ENCODE results near the gene CIC.

Gene CIC

GRCh38 chr19:42244347-42245220, 24.5 kb upstream of the CIC start:
- peak; percentile 84 to 86 for DNase-seq

GRCh38 chr19:42245231-42245630, 23.8 kb upstream of the CIC start:
- DNase-seq: no peak

DNA sequence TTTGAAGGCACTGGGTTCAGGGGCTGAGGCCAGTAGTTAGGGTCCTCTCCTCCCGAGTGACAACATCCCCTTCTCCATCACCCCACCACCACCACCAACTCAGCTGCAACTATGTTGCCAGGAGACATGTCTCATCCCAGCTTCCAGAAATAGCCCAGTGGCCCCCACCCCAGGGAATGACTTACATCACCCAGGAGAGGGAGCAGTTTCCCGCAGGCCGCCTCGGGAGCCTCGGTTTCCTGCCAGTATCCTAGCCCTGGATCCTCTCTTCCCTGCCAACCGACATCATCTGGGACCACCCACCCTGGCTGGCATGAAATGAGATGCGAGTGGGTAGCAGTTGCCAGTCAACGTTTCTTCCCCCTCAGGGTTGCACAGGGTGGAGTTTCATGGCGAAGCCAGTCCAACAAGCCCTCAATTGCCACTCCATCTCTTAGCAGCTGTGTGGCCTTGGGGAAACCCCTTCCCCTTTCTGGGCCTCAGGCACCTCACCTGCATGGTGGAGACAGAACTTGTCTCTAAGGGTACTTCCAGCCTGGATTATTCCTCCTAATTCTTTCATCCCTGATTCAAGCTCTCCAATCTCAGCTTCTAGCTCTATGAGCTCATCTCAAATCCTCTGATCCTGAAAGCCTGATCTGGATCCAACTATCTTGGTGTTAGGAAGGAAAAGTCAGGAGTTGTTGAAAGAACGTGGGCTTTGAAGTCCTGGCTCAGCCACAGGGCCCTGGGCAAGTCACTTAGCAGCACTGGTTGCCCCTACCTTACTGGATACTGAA, 22.7 kb upstream of the CIC start:
- DNase-seq: no peak

DNA sequence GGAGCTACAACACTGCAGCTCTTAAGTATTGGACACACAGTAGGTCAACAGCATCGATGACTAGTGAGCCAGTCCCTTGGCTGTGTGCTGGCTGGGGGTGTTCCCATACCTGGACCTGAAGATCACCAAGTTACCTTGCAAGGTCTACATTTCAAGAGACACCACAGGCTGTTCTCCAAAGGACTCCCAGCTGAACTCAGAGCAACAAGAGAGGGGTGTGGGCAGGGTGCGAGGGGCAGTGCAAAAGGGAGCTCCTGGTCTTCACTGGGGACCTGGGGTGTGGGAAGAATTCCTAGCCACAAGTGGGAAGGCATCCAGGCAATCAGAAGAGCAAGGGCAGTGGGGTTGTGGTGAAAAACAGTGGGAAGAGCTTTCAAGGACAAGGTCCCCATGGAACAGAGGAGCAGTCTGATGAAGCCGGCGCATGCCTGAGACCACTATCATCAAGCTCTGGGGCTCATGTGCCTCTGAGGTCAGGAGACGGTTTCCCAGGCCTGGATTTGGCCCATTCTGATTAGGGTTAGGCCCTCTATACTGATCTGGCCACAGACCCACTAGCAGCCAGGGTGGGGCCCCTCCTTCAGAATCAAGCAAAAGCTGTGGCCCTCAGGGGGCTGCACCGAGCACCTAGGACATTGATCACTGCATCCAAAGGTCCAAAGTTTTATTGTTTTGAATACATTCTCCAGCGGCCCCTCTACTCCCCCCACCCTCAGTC, 22.0 kb upstream of the CIC start:
- DNase-seq: no peak

GRCh38 chr19:42247640-42248199, 21.3 kb upstream of the CIC start:
- DNase-seq: no peak

DNA sequence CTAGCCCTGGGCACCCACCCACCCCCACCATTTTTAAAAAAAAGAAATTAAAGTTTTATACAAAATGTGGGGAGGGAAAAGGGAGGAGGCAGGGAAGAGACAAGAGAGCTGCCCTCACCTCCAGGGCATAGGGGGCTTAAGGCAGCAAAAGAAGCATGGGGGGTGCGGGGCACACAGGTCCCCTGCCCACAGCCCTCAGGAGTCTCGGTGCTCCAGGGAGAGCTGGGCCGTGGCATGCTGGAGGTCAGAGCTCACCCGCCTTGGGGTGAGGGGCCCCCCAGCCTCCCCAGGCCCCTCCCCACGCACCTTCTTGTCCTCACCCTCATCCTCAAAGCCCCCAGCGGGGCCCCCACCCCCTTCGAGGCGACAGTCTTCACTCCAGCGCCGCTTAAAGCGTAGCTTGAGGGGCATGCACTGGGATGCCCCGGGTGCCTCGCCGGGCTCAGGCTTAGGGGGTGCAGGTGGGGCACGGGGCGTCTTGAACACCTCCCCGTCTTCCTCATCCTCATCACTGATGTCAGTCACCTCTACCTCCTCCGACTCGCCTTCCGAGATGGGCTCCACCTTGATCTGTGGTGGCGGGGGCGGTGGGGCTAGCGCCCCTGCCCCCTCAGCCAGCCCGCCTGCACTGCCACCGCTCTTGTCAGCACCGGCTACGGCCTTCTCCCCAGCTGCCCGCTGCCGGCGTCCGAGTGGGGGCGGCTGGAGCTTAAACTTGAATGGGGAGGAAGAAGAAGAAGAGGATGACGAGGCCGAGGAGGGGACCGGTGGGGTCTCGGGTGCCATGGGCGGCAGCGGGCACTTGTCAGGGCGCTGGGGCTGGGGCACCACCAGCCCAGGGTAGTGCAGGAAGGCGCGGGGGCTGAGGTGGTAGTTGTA, 20.5 kb upstream of the CIC start:
- DNase-seq: no peak

GRCh38 chr19:42249149-42249750, 19.8 kb upstream of the CIC start:
- DNase-seq: no peak

DNA sequence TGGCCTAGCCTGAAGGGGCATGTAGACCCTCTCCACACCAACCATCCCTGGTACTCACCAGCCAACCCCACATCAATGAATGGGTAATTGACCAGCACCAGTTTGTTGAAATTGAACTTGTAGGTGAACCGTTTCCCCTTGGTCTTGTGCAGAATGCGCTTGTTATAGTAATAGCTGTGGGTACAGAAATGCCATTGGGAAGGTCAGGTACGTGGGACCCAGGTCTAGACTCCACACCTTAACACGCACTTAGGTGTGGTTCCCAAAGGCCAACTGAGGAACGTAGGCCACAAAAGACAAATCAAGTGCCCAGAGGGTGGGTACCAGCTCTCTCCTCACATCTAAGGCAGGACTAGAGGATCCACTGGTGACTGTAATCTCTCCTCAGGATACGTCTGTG, 19.3 kb upstream of the CIC start:
- no peak for DNase-seq

DNA sequence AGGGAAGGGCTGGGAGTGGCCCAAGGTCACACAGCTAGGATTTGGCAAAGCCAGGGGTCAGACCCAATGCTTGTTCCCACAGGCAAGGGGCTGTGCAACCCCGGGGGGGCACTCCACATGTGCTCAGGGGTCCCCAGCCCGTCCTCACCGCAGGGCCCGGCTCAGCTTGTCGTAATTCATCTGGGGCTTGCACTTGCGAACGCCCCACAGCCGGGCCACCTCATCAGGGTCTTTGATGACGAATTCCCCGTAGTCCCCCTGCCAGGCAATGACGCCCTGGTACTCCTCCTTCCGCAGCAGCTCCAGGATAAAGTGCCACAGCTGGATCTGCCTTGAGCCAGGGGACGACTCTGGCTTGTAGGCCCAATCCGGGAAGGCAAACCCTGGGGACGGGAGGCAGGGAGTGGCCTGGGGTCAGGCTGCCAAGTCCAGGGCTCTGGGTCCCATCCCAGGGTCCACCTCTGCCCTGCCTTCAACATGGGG, 18.8 kb upstream of the CIC start:
- DNase-seq: no peak

GRCh38 chr19:42250666-42251531, 18.2 kb upstream of the CIC start:
- no peak for DNase-seq

GRCh38 chr19:42251572-42252358, 17.3 kb upstream of the CIC start:
- no peak for DNase-seq

- DNase-seq: no peak
Measured at GRCh38 chr19:42252365-42253244, 16.4 kb upstream of the CIC start.

- peak; percentile 50 to 57 for DNase-seq
Measured at GRCh38 chr19:42253245-42254088, 15.6 kb upstream of the CIC start.

GRCh38 chr19:42254089-42254849, 14.8 kb upstream of the CIC start:
- peak; percentile 64 to 66 for DNase-seq

DNA sequence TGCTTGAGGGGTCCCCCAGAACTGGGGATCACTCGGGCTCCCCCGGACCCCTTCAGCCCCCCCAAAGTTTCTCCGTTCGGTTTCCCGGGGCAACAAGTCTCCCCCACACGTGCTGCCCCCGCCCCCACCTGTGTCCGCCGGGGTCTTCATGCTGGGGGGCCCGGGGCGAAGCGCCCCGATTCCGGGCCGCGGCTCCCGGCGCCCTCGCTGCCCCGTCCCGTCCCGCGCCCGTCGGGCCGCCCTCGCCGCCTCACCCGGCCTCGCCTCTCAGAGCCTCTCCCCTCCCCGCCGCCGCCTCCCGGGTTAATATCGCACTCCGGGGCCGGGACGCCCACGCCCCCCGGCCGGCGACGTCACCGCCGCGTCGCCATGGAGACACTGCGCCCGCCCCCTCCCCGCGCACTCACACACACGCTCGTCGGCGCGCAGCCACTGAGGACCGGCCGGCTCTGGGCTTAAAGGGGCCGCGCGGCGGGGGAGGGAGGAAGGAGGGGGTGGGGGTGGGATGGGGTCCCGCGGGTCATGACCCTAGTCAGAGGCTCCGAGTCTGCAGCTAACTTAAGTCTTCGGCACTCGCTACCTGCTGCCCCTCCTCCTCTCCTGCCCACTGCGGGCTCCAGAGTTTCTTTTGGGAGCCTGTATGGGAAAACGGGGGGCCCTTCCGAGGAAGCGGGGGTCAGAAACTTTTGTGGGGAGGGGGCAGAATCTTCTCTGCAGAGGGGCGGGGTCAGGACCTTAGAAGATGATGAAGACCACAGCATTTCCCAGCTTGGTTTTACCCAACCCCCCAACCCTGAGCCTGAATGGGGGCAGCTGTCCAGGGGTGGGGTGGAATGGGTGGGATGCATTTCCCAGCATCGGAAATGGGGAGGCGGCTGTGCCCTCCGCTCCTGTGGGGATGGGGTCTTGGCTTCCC, 13.9 kb upstream of the CIC start, which contains the start of gene ERF:
Gene ERF, minus strand, starts transcription at position 279 of the 916 bp plus-strand sequence. Its CDS starts 129 bp downstream, at position 150.
- peak; percentile 91 to 95 for DNase-seq

Data from stimulated activated CD4-positive, alpha-beta T cell treated with anti-CD3 and anti-CD28 coated beads, Interleukin-2, amount 100 ng/mL, for 48 hours (primary cell).